ENCODE measurements around the gene GPBAR1.

Gene GPBAR1

DNA sequence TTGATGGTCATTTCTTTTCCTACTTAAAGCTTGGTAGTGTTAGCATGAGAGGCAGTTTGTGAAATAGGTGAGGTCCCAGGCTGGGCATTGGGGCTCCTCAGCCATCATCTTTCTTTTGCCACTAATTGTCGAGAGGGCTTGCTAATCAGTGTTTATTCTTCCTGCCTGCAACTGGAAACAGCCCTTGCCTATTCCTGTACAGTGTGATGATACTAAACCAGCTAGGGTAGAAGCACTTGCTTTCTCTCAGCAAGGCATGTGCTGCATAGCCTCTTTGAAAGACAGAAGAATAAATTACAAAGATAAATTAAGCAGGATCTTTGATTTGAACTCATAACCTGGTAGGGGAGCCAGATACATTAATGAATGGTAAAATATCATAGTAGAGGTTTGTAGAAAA, 16.6 kb upstream of the GPBAR1 start:
- no peak for DNase-seq (ENCODE audit: low read depth in 2 of 2)

DNA sequence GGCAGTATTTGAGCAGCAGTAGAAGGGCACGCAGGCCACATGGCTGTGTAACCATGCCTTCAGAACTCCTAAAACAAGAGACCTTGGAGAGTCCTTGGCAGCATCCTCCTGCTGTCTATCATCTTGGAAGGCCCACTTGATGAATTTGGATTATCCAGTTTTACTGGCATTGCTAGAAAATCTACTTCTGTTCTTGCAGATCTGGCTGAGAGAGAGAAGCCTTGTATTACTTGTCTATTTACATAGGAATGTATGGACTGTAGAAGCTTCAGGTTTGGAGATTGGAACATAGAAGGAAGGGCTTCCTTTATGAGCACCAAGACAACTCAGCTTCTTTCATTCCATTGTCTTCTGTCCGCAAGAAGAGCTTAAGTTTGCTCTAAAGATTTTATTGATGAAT, 16.1 kb upstream of the GPBAR1 start:
- DNase-seq (ENCODE audit: low read depth in 2 of 2) = no peak

DNA sequence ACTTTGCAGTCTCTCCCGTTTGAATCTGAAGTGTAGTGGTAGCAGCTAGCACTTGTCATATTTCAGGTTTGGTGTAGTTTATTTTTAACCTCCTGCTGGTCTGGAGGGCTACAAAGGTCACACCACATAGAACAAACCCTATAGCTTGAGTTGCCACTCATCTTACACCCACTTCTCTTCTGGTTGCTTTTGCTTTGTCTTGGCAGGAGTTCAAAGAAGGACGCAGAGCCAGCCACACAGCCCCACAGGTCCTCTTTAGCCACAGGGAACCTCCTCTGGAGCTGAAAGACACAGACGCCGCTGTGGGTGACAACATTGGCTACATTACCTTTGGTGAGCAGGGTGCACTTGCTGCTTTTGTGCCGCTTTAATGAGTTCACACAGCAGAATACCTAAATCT, 15.6 kb upstream of the GPBAR1 start:
- DNase-seq (ENCODE audit: low read depth in 2 of 2) = no peak

DNA sequence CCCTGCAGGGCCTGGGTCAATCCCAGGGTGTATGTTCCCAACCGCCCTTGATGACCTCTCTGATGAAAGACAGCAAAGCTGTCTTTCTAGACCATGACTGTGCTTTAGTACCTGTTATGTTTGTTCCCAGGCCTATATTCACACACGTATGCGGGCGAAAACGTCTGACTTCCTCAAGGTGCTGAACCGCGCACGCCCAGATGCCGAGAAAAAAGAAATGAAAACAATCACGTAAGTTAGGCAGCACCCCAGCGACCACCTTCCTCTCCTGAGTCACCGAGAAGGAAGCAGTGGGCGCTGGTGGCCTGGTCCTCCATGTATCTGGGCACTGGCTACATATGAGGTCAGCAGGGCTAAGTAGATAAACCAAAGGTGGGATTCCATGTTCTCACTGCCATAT, 11.1 kb upstream of the GPBAR1 start:
- no peak for DNase-seq (ENCODE audit: low read depth in 2 of 2)

DNA sequence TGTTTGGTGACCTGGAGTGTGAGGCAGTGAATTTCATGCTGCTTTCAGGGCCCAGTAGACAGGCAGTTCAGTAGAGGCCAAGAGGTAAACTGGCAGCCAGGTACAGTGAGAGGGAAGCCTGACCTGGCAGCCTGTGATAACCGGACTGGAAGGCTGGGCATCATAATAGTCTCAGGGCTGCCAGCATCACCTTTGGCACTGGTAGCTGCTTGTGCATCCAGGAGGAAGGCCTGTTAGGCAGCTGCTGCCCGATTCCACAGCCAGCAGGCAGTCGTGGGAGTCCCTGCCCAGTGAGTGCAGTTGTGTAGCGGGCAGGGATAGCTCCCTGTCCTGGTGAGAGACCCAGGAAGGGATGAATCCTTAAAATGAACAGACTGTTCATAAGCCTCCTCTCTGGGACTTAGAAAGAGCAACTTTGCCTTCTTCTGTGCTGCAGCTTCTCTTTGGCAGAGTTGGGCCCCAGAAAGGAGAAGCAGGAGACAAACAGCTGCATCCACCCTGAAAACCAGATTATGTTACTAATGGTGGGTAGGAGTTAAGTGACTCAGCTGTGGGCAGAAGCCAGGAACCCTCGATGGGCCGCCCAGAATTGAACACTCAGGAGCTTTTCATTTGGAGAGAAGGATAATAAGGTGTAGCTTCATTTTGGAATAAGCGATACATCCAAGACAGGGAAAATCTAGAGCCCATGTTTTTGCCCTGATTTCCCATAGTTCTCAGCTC, 8.1 kb upstream of the GPBAR1 start:
- no peak for DNase-seq (ENCODE audit: low read depth in 2 of 2)

DNA sequence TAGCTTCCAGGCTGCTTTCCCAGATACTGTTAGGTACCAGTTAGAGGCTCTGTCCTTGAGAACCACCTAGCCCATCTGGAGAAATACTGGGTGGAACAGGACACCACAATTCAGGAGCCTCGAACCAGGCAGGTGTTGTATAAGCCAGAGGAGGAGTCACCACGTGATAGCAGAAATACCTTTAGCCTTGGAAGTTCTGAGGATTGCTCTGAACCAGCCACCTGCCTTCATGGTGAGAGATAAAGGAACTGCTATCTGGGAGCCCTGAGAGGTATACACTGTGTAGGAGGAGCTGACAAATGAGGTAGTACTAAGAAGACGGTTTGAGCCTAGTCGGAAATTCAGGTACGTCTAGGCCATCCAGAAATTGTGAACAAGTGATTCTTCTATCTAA, 7.6 kb upstream of the GPBAR1 start:
- DNase-seq (ENCODE audit: low read depth in 2 of 2) = no peak

DNA sequence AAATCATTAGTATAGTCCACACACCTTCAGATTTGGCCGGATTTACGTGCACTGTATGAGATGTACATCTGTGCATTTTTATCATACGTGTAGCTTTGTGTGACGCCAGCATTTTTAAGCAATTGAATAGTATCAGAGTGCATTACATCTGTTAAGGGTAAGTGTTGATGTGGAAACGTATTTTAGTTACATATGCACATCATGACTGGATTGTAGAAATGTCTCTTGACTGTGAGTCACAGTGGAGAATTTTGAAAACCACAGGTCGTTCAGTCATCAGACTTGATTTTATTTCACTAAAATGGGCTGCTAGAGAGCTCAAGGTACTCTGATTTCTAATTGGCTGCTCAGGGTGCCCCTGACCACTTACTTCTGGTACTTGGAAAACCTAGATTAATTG, 5.4 kb upstream of the GPBAR1 start:
- DNase-seq (ENCODE audit: low read depth in 2 of 2) = no peak

DNA sequence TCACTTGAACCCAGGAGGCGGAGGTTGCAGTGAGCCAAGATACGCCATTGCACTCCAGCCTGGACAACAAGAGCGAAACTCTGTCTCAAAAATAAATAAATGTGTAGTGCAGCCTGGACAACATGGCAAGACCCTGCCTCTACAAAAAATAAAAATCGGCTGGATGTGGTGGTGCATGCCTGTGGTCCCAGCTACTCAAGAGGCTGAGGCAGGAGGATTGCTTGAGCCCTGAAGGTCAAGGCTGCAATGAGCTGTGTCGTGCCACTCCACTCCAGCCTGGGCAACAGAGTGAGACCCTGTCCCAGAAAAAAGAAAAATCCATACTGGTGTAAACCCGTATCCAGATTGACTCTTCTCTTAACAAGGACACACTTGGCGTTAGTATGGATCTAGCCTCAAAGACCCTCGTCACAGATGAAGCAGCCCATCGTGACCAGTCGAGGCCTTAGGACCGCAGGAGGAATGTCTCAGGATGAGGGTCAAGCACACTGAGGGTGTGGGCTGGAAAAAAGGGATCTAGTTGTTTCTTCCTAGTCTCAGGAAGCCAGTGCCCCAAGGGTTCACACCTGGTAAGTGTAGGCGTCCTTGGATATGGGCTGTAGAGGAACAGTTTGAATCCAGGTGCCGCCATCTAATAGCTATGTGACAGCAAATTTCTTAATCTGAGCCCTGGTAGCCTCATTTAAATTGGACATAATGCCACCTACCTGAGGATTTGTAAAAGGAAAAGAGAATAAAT, 4.0 kb upstream of the GPBAR1 start:
- no peak for DNase-seq (ENCODE audit: low read depth in 2 of 2)

DNA sequence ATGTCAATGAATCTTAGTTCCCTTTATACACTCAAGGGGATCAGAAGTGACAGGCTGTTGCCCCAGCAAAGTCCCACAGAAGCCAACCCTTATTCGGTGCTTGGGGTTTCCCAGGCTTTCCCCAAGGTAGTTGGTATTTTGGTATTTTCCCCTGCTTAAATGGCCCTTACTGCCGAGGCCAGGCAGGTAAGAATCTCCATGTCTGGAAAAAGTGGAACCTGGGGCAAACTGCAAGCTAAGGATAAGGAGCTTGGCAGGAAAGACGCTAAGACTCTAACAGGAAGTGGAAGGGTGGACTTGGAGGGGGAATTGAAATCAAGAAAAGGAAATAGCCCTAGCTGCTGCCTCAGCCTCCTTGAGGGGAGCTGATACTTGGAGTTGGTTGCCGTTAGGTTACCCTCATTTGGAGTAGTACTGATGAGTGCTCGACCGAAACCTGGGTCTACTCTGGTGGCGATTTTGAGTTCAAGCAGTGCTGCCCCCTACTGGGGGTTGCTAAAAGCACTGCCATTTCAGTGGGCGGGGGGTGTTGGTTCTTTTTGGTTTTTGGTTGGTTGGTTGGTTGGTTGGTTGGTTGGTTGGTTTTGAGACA, 3.3 kb upstream of the GPBAR1 start:
- peak; percentile 38 to 66 for DNase-seq (ENCODE audit: low read depth in 2 of 2)

DNA sequence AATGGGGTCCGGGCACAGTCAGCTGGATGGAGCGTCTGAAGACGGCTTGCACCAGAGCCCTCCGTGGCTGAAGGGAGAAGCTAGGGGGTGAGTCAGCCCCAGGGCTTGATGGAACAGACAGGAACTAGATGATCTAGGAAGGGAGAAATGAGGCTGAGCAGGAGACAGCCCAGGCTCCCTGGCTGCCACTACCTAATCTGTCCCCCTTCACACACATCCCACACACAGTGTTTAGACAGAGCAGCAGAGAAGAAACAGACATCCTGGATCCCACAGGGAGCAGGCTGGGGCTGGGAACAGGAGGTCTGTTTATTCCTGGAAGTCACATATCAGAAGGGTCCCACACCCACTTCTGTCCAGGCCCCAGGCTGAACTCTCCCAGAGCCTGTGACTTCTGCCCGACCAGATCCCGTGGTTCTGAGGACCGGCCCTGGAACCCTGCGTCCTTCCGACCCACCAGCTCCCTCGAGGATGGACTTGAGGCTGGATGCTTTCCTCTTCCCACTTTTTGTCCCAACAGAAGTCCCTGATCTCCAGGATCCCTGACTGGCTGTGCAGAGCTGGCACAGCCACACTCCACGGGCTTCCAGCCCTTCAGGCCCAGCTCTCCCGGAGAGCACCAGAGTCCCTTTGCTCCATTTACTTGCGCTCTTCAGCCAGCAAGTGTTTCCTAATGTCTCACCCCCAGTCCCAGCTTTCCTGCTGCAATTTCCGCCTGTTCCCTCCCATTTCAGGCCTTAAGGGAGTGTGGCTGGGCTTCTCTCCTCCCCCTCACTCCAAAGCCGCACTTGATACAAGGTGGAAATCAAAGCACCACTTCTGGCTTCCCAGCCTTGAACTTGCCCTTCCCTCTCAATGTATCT, 1.5 kb upstream of the GPBAR1 start:
- no peak for DNase-seq (ENCODE audit: low read depth in 2 of 2)

DNA sequence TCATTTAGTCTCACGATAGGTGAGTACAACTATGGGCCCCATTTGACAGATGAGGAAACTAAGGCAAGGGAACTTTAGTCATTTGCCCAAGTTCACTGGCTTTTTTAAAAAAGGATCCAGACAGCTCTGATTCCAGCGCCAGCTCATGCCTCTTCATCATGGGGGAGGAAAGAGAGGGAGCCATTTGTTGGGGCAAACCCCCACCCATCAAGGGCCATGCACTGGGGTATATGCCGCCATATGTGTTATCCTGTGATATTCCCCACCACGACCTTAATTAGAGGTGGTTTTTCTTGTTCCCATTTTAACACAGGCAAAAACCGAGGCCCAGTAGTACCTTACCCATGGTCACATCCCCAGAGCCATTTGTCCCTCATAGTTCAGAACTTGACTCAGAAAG, 649 bp upstream of the GPBAR1 start:
- no peak for DNase-seq (ENCODE audit: low read depth in 2 of 2)

DNA sequence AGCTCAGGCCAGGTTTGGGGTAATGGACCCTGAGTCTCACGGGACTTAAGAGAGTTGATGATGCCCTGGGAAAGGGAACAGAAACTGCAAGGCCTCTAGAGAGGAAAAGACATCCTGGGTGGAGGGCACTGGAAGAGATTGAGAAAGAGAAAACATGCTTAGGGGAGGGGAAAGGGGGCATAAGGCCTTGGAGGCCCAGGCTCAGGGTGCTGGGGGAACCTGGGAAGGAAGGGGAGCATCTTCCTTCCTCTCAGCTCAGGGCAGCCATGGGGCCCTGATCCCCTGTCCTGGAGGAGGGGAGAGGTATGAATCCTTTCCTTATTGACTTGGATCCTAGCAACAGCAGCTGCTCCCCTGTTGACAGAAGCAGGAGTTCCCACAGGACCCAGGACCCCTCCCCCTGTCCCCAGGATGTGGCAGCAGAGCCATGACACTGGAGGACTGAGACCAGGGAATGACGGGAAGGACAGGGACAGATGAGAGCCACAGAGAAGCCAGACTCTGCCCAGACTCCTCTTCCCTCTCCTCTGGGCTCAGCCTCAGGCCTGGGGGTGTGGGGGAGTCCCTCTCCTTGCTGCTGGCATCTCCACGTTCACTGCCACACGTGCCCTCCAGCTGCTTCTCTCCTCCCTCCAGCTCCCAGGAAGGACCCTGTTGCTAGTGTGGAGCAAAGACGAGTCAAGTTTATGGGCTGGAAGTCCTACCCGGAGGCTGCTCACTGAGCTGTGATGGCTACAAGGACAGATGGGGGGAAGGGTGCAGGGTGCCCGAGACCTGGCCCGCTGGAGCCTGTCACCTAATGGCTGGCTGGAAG, 815 bp downstream of the GPBAR1 start:
- no peak for DNase-seq (ENCODE audit: low read depth in 2 of 2)

DNA sequence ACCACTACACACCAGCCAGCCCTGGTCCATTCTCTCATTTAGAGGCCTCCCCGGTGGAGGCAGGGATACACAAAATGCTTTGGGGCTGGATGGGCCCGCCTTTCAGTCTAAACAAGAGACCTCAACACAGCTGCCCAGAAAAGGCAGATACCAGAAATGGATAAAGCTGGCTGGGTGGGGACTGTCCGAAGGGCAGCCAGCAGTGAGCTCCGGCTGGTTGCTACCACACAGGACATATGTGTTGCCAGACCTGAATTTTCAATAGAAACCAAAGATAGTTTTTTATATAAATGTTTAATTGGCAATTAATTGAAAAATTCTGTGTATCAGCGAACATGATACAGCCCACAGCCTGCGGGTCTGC, 1.4 kb downstream of the GPBAR1 start:
- no peak for DNase-seq (ENCODE audit: low read depth in 2 of 2)

DNA sequence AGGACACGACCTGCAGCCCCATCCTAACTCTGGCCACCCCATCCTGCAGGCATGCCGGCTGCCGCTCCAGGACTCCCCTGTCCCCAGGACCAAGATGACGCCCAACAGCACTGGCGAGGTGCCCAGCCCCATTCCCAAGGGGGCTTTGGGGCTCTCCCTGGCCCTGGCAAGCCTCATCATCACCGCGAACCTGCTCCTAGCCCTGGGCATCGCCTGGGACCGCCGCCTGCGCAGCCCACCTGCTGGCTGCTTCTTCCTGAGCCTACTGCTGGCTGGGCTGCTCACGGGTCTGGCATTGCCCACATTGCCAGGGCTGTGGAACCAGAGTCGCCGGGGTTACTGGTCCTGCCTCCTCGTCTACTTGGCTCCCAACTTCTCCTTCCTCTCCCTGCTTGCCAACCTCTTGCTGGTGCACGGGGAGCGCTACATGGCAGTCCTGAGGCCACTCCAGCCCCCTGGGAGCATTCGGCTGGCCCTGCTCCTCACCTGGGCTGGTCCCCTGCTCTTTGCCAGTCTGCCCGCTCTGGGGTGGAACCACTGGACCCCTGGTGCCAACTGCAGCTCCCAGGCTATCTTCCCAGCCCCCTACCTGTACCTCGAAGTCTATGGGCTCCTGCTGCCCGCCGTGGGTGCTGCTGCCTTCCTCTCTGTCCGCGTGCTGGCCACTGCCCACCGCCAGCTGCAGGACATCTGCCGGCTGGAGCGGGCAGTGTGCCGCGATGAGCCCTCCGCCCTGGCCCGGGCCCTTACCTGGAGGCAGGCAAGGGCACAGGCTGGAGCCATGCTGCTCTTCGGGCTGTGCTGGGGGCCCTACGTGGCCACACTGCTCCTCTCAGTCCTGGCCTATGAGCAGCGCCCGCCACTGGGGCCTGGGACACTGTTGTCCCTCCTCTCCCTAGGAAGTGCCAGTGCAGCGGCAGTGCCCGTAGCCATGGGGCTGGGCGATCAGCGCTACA, 2.1 kb downstream of the GPBAR1 start:
- no peak for DNase-seq (ENCODE audit: low read depth in 2 of 2)

DNA sequence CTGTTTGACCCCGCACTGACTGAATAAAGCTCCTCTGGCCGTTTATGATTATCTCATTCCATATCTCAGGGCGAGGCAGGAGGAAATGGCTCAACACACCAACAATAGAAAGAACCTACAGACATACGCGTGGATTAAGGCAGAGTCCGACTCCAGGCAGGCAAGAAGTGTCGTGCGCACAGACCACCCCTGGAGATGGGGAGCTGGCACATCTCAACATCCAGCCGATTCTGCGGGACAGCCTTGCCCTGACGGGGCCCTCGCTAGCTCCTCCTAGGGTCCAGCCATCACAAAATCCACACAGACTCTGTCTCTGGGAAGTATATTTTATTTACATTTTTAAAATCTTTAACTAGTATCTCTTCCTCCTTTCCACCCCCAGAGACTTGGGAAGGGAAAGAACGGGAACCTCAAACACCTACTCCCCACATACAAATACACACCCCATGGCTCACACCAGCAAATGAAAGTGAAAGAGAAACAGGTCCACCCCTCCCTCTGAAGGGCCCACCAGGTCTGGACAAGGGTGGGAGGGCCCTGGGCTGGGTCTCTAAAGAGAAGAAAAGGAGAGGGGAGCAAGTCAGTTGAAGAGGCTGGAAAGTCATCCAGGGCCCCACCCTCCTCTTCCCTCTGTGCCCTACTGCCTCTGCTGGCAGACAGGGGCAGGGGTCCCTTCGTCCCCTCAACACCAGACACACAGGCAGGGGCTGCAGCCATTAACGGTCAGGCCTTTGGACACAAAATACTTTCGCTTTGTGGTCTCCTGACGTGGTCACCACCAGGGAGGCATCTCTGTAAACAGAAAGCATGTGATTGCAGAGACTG, 3.2 kb downstream of the GPBAR1 start:
- no peak for DNase-seq (ENCODE audit: low read depth in 2 of 2)

DNA sequence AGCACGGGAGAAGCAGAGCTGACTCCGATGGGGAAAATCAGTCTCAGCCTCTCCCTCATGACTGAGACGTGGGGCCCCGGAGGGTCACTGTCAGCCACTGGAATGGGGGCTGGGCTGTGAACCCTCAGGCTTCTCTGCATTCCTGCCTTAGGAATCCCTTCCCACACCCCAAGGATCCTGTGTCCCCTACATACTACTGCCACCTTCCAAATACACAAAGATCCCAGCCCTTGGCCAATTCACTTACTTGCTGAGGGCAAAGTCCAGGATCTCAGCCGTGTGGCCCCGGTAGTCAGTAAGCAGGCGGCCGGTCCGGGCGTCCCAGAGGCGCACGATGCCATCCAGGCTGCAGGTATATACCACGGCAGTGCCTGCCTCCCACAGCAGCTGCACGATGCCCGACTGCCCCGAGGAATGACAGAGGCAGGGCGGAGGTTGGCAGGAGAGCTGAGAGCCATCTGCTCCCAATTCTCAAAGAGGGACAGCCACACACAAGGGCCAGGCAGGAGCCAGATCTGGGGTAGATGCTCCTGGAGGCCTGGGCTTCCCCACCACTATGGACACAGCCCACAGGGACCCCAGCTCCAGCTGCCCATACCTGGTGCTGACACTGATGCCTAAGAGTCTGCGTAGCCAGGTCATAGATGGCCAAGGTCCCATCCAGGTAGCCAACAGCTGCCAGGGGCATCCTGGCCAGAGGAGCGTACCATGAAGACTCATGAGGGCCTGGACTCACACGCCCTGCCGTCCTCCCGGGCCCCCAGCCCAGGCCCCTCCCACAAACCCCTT, 4.2 kb downstream of the GPBAR1 start:
- DNase-seq (ENCODE audit: low read depth in 2 of 2) = no peak

DNA sequence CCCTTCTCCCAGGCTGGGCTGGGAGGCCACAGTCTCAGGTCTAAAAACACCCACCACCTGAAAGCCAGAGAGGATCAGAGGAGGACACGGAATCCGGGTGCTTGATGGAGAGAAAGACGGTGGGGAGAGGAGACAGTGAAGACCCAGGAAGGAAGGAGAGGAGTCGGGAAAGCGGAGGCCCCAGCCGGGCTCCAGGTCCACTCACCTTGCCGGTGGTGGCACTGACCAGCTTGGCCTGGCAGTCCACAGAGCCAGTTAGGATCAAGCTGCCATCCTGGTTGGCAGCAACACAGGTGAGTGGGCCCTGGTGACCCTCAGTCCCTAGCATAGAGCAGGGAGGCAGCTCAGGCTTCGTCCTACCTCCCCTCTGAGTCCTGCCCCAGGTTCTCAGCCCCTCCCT, 4.8 kb downstream of the GPBAR1 start:
- DNase-seq (ENCODE audit: low read depth in 2 of 2) = no peak

DNA sequence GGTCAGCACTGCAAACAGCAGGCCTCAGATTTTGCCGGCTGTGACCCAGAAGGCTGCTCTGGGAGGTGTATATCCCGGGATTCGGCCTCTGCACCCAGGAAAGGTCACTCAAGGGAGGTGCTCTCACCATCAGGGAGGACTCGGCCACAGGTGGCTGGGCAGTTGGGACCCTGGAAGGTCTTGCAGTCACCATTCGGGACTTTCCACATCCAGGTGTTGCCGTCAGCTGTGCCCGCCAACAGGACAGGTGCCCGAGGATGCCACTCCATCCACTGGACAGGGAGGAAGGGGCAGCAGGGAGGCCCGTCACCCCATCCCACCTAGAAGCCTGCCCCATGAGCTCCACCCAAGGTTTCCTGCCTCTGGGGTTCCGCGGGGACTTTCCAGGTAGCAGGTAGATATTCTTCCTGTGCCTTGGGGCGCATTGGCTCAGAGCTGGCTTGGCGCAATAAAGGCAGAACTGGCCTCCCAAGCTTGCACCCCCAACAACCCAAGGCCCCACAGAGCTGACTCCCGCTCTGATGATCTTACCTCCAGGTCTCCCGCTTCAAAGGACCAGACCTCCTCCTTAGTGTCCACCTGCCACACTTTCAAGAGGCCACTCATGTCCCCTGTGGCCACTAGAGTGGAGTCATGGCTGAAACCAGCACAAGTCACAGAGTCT, 5.6 kb downstream of the GPBAR1 start:
- DNase-seq (ENCODE audit: low read depth in 2 of 2) = no peak

Data from stimulated activated CD4-positive, alpha-beta T cell treated with anti-CD3 and anti-CD28 coated beads, Interleukin-1b, Interleukin-23, amount 100 ng/mL, for 4 hours (primary cell).